Right hindlimb (tissue), 1 donor: Measurements from ENCODE around the gene SLC6A19.

Experiments used
- DNase-seq: peaks from one replicate; pipeline ENCODE4 v3.0.0-alpha.2; 2018

Gene SLC6A19

DNA sequence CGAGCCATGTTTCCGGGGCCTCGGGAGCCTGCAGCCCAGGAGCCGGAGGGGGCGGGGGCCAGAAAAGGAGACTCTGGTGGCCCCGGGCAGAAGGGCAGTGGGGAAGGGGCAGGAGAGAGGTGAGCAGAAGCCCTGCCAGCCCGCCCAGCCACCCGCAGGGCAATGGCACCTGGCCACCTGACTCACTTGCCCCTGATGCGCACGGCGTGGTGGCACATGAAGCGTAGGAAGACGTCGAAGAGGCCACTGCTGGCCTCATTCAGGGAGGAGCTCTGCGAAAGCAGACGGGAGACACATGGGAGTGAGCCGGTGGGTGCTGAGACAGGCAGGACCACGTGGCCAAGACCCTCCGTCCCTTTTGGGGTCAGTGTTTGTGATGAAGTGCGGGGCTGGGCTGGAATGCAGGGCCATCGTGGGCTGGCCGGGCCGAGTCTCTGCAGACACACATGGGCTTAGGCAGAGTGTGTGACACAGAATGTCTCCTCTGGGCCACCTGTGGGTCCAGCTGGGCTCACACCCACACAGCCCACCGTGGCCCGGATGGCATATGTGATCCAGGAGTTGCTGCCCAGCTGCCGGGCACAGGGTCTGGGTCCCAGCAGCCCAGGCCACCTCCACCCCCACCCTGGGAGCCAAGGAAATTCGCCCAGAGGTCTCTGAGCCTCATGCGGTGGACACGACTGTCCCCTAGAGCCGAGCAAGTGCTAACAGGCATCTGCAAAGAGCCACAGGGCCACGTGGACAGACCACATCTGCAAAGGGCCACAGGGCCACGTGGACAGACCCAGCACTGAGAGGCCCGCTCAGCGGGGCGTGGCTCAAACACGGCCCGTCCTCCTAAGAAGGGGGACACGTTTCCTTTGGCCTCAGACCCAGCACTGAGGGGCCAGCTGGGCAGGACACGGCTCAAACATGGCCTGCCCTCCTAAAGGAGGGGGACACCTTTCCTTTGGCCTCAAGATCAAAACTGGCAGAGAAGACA, 69.8 kb downstream of the SLC6A19 start:
- DNase-seq = no peak

- DNase-seq = no peak
Measured at GRCh38 chr5:1272201-1272600, 70.8 kb downstream of the SLC6A19 start.

DNA sequence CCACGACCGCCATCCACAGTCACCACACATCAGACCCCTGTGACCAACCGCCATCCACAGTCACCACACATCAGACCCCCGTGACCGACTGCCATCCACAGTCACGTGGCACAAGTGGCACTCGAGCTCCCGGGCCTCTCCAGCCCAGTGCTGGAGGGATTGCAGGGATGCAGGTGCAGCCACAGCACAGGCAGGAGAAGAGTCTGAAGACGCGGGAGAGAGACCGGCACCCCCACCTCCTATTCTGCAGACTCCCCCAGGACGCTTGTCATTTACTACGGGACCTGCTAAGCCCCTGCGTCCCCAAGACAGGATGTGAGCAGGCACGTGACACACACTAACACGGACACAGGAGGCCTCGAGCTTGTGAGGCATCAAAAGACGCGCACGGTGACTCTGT, 72.3 kb downstream of the SLC6A19 start:
- DNase-seq = no peak

DNA sequence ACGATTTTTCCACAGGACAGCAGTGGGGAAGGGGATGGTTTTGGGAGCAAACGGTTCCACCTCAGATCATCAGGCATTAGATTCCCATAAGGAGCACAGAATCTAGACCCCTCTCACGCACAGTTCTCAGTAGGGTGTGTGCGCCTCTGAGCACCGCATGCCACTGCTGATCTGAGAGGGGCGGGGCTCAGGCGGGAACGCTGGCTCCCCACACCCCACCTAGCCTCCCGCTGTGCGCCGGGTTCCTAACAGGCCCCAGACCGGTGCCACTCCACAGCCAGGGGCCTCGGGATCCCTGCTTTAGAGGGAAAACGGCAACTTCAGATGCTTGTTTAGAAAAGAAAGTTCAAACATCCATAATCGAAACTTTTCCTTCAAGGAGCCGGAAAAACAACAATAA, 73.1 kb downstream of the SLC6A19 start:
- DNase-seq = no peak
